Measurements from ENCODE around the gene SYT11.
A peak's percentile ranks its signal among the peaks of the same experiment; 100 is the strongest.
"Not testable (repeated sequence)": the region's sequence is repeated elsewhere in the genome, so short reads cannot be mapped to it uniquely, and the experiment has no call there.

Gene SYT11

DNA sequence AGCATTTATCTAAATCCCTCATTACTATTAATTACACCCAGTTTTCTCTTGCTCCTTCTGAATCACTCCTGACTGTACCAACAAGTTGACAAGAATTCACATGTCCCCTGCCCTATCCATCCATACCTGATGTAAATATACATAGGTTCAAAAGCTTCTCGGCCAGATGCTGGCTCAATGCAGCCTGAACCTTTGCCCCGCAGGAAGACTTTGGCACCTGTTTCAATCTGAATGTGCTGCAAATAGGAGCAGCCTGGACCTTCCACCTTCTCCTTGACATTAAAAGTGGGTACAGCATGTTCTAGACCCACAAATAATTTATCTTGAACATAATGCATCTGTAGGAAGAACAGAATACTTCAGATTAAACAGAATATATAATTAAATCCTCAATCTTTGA is 66.1 kb downstream of the SYT11 start:
- TF ChIP-seq EZH2 (optimal IDR thresholded peaks at IDR 0.05; ENCODE audit: low read depth, low read length) (no peak), EZH2phosphoT487 (IDR thresholded peaks at IDR 0.05; ENCODE audit: low read length) (no peak)
- TF ChIP-seq, protein P1, sequence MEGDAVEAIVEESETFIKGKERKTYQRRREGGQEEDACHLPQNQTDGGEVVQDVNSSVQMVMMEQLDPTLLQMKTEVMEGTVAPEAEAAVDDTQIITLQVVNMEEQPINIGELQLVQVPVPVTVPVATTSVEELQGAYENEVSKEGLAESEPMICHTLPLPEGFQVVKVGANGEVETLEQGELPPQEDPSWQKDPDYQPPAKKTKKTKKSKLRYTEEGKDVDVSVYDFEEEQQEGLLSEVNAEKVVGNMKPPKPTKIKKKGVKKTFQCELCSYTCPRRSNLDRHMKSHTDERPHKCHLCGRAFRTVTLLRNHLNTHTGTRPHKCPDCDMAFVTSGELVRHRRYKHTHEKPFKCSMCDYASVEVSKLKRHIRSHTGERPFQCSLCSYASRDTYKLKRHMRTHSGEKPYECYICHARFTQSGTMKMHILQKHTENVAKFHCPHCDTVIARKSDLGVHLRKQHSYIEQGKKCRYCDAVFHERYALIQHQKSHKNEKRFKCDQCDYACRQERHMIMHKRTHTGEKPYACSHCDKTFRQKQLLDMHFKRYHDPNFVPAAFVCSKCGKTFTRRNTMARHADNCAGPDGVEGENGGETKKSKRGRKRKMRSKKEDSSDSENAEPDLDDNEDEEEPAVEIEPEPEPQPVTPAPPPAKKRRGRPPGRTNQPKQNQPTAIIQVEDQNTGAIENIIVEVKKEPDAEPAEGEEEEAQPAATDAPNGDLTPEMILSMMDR (IDR thresholded peaks at IDR 0.05; ENCODE audit: low read length) = no peak
- no peaks in the 10 kb centered on the region for H3K9me3 ChIP-seq (replicated peaks; ENCODE audit: insufficient read depth, low read length)
- H3K79me2 ChIP-seq (ENCODE audit: low read length) = peaks cover 86% of the 10 kb centered on the region
- peaks cover 16% of the 10 kb centered on the region for H4K20me1 ChIP-seq (ENCODE audit: insufficient read depth, low read length)
- H3K4me1 ChIP-seq (ENCODE audit: low read length) = no peaks in the 10 kb centered on the region; the same call in 1 of the 2 replicates
- no peaks in the 10 kb centered on the region; the same call in 1 of the 2 replicates for H3F3A ChIP-seq (ENCODE audit: insufficient read depth, low read length)
- H3K27ac ChIP-seq (ENCODE audit: low read length) = no peak overlapping the region
- H3K27me3 ChIP-seq (replicated peaks; ENCODE audit: insufficient read depth, low read length) = no peaks in the 10 kb centered on the region
- DNase-seq = no peak
- H3K36me3 ChIP-seq (replicated peaks; ENCODE audit: insufficient read depth, low read length) = peaks cover 54% of the 10 kb centered on the region
- H3K4me2 ChIP-seq (ENCODE audit: low read depth, low read length) = no peak overlapping the region
- H3K4me3 ChIP-seq (ENCODE audit: low read length) = no peak overlapping the region
- no peaks in the 10 kb centered on the region for H3K9me2 ChIP-seq (replicated peaks; ENCODE audit: insufficient read depth, low read length)
- H3K9ac ChIP-seq (ENCODE audit: low read length) = no peak overlapping the region
- H2AFZ ChIP-seq (ENCODE audit: low read length) = no peak overlapping the region

DNA sequence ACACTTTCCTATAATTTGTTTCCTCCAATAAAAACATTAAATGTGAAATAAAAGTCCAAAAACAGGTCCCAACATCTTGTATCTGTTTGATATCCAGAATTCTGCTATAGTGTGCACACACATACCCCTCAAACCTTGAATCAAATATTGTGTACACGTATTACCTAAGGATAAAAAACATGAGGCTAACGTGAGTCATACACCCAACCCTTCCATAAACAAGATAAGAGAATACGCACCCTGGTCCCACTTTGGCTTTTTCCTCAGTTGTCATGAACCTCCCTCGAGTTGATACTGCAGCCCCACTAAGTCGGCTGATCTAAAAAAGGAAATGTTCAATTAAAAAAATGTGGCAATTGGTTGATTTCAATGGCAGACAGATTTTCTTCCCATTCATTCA is 69.7 kb downstream of the SYT11 start:
- no peaks in the 10 kb centered on the region for H3K9me2 ChIP-seq (replicated peaks; ENCODE audit: insufficient read depth, low read length)

DNA sequence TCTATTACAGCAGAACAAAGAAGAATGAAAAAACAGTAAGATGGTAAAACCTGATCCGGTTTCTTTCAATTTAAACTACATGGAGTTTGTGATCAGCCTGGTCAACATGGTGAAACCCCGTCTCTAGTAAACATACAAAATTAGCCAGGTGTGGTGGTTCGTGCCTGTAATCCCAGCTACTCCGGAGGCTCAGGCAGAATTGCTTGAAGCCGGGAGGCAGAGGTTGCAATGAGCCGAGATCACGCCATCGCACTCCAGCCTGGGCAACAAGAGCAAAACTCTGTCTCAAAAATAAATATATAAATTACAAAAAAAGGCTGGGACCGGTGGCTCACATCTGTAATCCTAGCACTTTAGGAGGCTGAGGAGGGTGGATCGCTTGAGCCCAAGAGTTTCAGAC is 71.4 kb downstream of the SYT11 start:
- peak overlapping the region; percentile 86; the same call in 1 of the 2 replicates for H3K4me2 ChIP-seq (ENCODE audit: low read depth, low read length)
- H3K27ac ChIP-seq (ENCODE audit: low read length) = 0 out of 2 replicates have a peak overlapping the region, but pooled peaks have one; percentile 3
- H3K9me3 ChIP-seq (replicated peaks; ENCODE audit: insufficient read depth, low read length); H2AFZ ChIP-seq (ENCODE audit: low read length); H3K27me3 ChIP-seq (replicated peaks; ENCODE audit: insufficient read depth, low read length); H3K9ac ChIP-seq (ENCODE audit: low read length); H3K4me3 ChIP-seq (ENCODE audit: low read length); H3K9me2 ChIP-seq (replicated peaks; ENCODE audit: insufficient read depth, low read length); DNase-seq: not testable (repeated sequence)
- H3K36me3 ChIP-seq (replicated peaks; ENCODE audit: insufficient read depth, low read length) = peaks cover 33% of the 10 kb centered on the region
- peaks cover 17% of the 10 kb centered on the region for H3F3A ChIP-seq (ENCODE audit: insufficient read depth, low read length)
- peaks cover 17% of the 10 kb centered on the region for H4K20me1 ChIP-seq (ENCODE audit: insufficient read depth, low read length)
- peaks cover 86% of the 10 kb centered on the region for H3K79me2 ChIP-seq (ENCODE audit: low read length)
- peaks cover 15% of the 10 kb centered on the region for H3K4me1 ChIP-seq (ENCODE audit: low read length)

More for the DNA sequence above, 69.7 kb downstream of the SYT11 start:
- Histone ChIP-seq H3K4me2 (ENCODE audit: low read depth, low read length) (no peak overlapping the region), H3K27me3 (replicated peaks; ENCODE audit: insufficient read depth, low read length) (no peaks in the 10 kb centered on the region), H4K20me1 (ENCODE audit: insufficient read depth, low read length) (peaks cover 20% of the 10 kb centered on the region), H3K27ac (ENCODE audit: low read length) (no peak overlapping the region), H3K4me3 (ENCODE audit: low read length) (no peak overlapping the region), H2AFZ (ENCODE audit: low read length) (no peak overlapping the region), H3K9me3 (replicated peaks; ENCODE audit: insufficient read depth, low read length) (no peaks in the 10 kb centered on the region), H3K79me2 (ENCODE audit: low read length) (peaks cover 93% of the 10 kb centered on the region), H3K4me1 (ENCODE audit: low read length) (peaks cover 15% of the 10 kb centered on the region), H3K36me3 (replicated peaks; ENCODE audit: insufficient read depth, low read length) (peaks cover 38% of the 10 kb centered on the region), H3K9ac (ENCODE audit: low read length) (no peak overlapping the region), H3F3A (ENCODE audit: insufficient read depth, low read length) (peaks cover 15% of the 10 kb centered on the region)
- TF ChIP-seq EZH2 (optimal IDR thresholded peaks at IDR 0.05; ENCODE audit: low read depth, low read length) = no peak
- TF ChIP-seq EZH2phosphoT487 (IDR thresholded peaks at IDR 0.05; ENCODE audit: low read length) = no peak
- TF ChIP-seq, protein P1 (IDR thresholded peaks at IDR 0.05; ENCODE audit: low read length) = no peak
- DNase-seq = no peak

DNA sequence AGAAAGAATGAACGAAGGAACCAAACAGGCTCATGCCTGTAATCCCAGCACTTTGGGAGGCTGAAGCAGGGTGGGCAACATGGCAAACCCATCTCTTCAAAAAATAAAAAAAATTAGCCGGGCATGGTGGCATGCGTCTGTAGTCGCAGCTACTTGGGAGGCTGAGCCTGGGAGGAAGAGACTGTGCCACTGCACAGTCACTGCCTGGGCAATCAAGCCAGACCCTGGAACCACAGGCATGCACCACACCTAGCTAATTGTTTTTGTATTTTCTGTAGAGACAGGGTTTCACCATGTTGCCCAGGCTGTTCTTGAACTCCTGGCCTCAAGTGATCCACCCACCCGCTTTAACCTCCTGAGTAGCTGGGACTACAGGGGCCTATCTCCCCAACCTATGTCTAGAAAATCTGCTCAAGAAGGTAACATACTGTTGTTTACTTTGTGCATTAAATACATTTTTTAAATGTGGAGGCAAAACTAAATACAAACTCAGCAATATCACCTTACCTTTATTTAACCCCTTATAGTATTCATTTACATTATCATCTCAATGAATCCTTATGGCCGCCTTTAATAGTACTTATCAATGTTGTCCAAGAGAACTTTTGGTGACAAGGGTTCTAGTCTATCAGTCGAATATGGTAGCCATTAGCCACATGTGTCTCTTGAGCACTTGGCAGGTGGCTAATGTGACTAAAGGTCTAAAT is 72.1 kb downstream of the SYT11 start:
- H3K4me1 ChIP-seq (ENCODE audit: low read length) = peaks cover 15% of the 10 kb centered on the region
- H3K79me2 ChIP-seq (ENCODE audit: low read length) = peaks cover 79% of the 10 kb centered on the region
- peaks cover 26% of the 10 kb centered on the region for H3K36me3 ChIP-seq (replicated peaks; ENCODE audit: insufficient read depth, low read length)
- H3K9me2 ChIP-seq (replicated peaks; ENCODE audit: insufficient read depth, low read length) = no peaks in the 10 kb centered on the region
- peaks cover 17% of the 10 kb centered on the region for H4K20me1 ChIP-seq (ENCODE audit: insufficient read depth, low read length)
- TF ChIP-seq EZH2 (optimal IDR thresholded peaks at IDR 0.05; ENCODE audit: low read depth, low read length) (no peak), EZH2phosphoT487 (IDR thresholded peaks at IDR 0.05; ENCODE audit: low read length) (no peak)
- TF ChIP-seq, protein P1 (IDR thresholded peaks at IDR 0.05; ENCODE audit: low read length) = no peak
- H2AFZ ChIP-seq (ENCODE audit: low read length) = no peak overlapping the region
- no peaks in the 10 kb centered on the region for H3K9me3 ChIP-seq (replicated peaks; ENCODE audit: insufficient read depth, low read length)
- H3K27me3 ChIP-seq (replicated peaks; ENCODE audit: insufficient read depth, low read length) = no peaks in the 10 kb centered on the region
- H3F3A ChIP-seq (ENCODE audit: insufficient read depth, low read length) = peaks cover 24% of the 10 kb centered on the region
- H3K9ac ChIP-seq (ENCODE audit: low read length) = no peak overlapping the region
- peak overlapping the region; percentile 86 for H3K4me2 ChIP-seq (ENCODE audit: low read depth, low read length)
- DNase-seq = peak; percentile 52
- H3K4me3 ChIP-seq (ENCODE audit: low read length) = peak overlapping the region; percentile 3; the same call in 1 of the 2 replicates
- peak overlapping the region; percentile 3; the same call in 1 of the 2 replicates for H3K27ac ChIP-seq (ENCODE audit: low read length)
